ENCODE measurements around the gene CECR2. TPM values are rescaled to one million over a fixed set of nuclear protein-coding genes. Genes with fewer than 3 reads are reported as not detected.

Gene CECR2
- total and polyA plus RNA-seq, 2 donors from 2014 or later = 0.58 to 3.4 TPM

DNA sequence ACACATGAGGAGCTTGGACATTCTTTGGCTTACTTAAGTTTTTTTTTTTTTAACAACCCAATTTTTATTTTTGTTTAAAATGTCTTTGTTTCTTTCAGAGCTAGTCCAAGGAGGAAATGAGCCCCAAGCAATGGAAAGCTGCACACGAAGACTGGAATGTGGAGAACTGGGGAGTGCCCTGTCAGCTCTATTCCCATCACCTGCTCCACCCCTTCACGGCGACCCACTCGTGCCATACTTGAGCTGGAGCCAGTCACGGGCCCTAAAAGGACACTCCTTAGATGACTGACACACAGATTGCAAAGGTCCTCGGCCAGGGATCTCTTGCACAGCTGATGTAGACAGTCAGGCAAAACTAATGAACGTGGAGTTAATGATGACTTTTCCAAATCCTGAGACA is 183.5 kb downstream of the CECR2 start:
- H3K4me1 ChIP-seq (ENCODE audit: control insufficient read depth in 2 of 3, insufficient read depth in 2 of 3, low read depth in 1 of 3, low read length in 3 of 3) = no peaks in the 10 kb centered on the region
- no peaks in the 10 kb centered on the region for H3K27me3 ChIP-seq (ENCODE audit: control insufficient read depth, insufficient read depth, low read length)
- FAIRE-seq = no peak
- H3K9ac ChIP-seq (ENCODE audit: low read length in 3 of 3) = no peak overlapping the region
- no peaks in the 10 kb centered on the region for H3K9me3 ChIP-seq (ENCODE audit: control insufficient read depth in 2 of 3, insufficient read depth in 1 of 3, low read length in 3 of 3)
- DNase-seq = no peak
- no peak overlapping the region for H3K4me3 ChIP-seq (ENCODE audit: low read length in 3 of 3)
- intact Hi-C loops (cut with DNase I) = no loop called here
- H3K36me3 ChIP-seq (ENCODE audit: control insufficient read depth in 2 of 3, insufficient read depth in 3 of 3, low read length in 3 of 3) = peaks cover 0 to 2% (median 0%) of the 10 kb centered on the region in 3 donors
- H3K27ac ChIP-seq (ENCODE audit: low read depth in 2 of 2, low read length in 2 of 2) = no peak overlapping the region
- TF ChIP-seq, protein P1, sequence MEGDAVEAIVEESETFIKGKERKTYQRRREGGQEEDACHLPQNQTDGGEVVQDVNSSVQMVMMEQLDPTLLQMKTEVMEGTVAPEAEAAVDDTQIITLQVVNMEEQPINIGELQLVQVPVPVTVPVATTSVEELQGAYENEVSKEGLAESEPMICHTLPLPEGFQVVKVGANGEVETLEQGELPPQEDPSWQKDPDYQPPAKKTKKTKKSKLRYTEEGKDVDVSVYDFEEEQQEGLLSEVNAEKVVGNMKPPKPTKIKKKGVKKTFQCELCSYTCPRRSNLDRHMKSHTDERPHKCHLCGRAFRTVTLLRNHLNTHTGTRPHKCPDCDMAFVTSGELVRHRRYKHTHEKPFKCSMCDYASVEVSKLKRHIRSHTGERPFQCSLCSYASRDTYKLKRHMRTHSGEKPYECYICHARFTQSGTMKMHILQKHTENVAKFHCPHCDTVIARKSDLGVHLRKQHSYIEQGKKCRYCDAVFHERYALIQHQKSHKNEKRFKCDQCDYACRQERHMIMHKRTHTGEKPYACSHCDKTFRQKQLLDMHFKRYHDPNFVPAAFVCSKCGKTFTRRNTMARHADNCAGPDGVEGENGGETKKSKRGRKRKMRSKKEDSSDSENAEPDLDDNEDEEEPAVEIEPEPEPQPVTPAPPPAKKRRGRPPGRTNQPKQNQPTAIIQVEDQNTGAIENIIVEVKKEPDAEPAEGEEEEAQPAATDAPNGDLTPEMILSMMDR (IDR thresholded peaks at IDR 0.05; ENCODE audit: borderline replicate concordance, extremely low read depth, insufficient read depth) = no peak

DNA sequence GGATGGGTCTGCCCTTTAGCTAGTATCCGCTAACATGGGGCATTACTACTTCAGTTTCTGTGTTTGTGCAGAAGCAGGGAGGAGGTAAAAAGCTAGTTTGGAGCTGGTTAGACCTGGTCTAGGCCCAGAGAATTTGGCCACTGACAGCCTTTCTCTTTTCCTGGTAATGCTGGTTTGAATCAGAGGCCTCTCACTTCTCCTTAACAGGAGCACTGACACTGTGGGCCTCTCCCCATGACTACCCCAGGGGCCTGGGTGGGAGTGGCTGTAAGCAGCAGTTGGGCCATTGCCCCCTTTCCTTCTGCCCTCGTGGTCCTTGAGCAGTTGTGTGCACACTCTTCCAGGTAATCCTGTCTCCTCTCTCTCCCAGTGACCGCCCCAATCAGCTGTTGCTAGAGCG is 185.6 kb downstream of the CECR2 start:
- TF ChIP-seq, protein P1 (IDR thresholded peaks at IDR 0.05; ENCODE audit: borderline replicate concordance, extremely low read depth, insufficient read depth) = no peak

DNA sequence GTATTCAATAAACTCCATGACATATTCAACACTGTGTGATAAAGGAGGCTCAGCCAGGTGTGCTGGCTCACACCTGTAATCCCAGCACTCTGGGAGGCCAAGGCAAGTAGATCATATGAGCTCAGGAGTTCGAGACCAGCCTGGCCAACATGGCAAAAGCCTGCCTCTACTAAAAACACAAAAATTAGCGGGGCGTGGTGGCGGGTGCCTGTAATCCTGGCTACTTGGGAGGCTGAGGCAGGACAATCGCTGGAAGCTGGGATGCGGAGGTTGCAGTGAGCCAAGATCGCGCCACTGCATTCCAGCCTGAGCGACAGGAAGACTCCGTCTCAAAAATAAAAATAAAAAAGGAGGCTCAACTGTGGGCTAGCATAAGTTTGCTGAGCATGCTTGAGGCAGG is 189.9 kb downstream of the CECR2 start:
- FAIRE-seq = no peak
- Histone ChIP-seq H3K36me3 (ENCODE audit: control insufficient read depth in 2 of 3, insufficient read depth in 3 of 3, low read length in 3 of 3) (no peaks in the 10 kb centered on the region), H3K9me3 (ENCODE audit: control insufficient read depth in 2 of 3, insufficient read depth in 1 of 3, low read length in 3 of 3) (no peaks in the 10 kb centered on the region), H3K27ac (ENCODE audit: low read depth in 2 of 2, low read length in 2 of 2) (no peak overlapping the region), H3K9ac (ENCODE audit: low read length in 3 of 3) (no peak overlapping the region), H3K27me3 (ENCODE audit: control insufficient read depth, insufficient read depth, low read length) (no peaks in the 10 kb centered on the region), H3K4me3 (ENCODE audit: low read length in 3 of 3) (no peak overlapping the region), H3K4me1 (ENCODE audit: control insufficient read depth in 2 of 3, insufficient read depth in 2 of 3, low read depth in 1 of 3, low read length in 3 of 3) (peaks cover 7 to 14% (median 12%) of the 10 kb centered on the region in 3 donors)
- TF ChIP-seq, protein P1 (IDR thresholded peaks at IDR 0.05; ENCODE audit: borderline replicate concordance, extremely low read depth, insufficient read depth) = no peak
- no peak for DNase-seq
- intact Hi-C loops (cut with DNase I) = no loop called here

More for the DNA sequence above, 185.6 kb downstream of the CECR2 start:
- intact Hi-C loops (cut with DNase I) = no loop called here
- Histone ChIP-seq H3K27me3 (ENCODE audit: control insufficient read depth, insufficient read depth, low read length) (no peaks in the 10 kb centered on the region), H3K9ac (ENCODE audit: low read length in 3 of 3) (no peak overlapping the region), H3K36me3 (ENCODE audit: control insufficient read depth in 2 of 3, insufficient read depth in 3 of 3, low read length in 3 of 3) (no peaks in the 10 kb centered on the region), H3K9me3 (ENCODE audit: control insufficient read depth in 2 of 3, insufficient read depth in 1 of 3, low read length in 3 of 3) (no peaks in the 10 kb centered on the region), H3K4me1 (ENCODE audit: control insufficient read depth in 2 of 3, insufficient read depth in 2 of 3, low read depth in 1 of 3, low read length in 3 of 3) (no peaks in the 10 kb centered on the region), H3K27ac (ENCODE audit: low read depth in 2 of 2, low read length in 2 of 2) (no peak overlapping the region), H3K4me3 (ENCODE audit: low read length in 3 of 3) (no peak overlapping the region)
- no peak for FAIRE-seq
- DNase-seq = no peak
